VCaP (cell line): ENCODE results near the gene NQO1.

ENCODE experiments used
- H3K27ac ChIP-seq: fragments of 450-650 bp; 2 replicates; pipeline ENCODE4 v1.5.1; 2017
- TF ChIP-seq, protein P1 (sequence below): fragments of 450-650 bp; conservative IDR thresholded peaks from 2 replicates; pipeline ENCODE4 v1.5.1; 2017; ENCODE audit warnings: mild to moderate bottlenecking, moderate library complexity

Gene NQO1

DNA sequence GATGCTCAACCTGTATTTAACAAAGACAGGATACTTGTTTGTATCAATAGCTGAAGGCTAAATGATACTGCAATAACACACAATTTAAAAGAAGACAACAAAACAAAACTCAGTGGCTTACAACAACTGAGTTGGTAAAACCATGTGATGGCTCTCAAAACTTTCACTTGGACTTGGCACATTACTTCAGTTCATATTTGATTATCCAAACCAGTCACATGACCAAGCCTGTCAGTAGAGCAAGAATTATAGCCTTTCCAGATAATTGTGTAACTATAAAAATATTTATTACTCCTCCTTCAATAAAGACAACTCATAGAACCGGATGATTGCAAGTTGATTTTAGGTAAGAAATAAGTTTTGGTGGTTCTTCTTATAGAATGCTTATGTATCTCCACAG is 56.8 kb downstream of the NQO1 start:
- TF ChIP-seq, protein P1, sequence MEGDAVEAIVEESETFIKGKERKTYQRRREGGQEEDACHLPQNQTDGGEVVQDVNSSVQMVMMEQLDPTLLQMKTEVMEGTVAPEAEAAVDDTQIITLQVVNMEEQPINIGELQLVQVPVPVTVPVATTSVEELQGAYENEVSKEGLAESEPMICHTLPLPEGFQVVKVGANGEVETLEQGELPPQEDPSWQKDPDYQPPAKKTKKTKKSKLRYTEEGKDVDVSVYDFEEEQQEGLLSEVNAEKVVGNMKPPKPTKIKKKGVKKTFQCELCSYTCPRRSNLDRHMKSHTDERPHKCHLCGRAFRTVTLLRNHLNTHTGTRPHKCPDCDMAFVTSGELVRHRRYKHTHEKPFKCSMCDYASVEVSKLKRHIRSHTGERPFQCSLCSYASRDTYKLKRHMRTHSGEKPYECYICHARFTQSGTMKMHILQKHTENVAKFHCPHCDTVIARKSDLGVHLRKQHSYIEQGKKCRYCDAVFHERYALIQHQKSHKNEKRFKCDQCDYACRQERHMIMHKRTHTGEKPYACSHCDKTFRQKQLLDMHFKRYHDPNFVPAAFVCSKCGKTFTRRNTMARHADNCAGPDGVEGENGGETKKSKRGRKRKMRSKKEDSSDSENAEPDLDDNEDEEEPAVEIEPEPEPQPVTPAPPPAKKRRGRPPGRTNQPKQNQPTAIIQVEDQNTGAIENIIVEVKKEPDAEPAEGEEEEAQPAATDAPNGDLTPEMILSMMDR, result no peak
- H3K27ac ChIP-seq, result peak overlapping the region; percentile 3; the same call in 1 of the 2 replicates

DNA sequence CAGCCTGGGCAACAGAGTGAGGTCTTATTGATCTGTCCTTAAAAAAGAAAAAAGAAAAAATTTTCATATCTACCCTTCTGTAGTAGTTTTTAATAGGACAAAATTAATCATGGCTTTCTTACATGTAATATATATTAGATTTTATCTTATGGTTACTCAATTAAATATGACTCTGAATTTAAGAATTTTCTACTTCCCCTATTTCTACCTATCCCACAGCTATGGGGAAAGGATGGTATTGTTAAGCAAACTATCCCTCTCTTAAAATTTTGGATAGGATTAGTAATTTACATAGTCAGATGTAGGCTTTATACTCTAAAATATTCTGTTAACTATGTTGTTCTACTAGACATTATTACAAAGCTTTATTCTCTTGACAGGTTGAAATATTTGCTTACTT is 62.5 kb downstream of the NQO1 start:
- TF ChIP-seq, protein P1, result no peak
- H3K27ac ChIP-seq, result no peak overlapping the region

DNA sequence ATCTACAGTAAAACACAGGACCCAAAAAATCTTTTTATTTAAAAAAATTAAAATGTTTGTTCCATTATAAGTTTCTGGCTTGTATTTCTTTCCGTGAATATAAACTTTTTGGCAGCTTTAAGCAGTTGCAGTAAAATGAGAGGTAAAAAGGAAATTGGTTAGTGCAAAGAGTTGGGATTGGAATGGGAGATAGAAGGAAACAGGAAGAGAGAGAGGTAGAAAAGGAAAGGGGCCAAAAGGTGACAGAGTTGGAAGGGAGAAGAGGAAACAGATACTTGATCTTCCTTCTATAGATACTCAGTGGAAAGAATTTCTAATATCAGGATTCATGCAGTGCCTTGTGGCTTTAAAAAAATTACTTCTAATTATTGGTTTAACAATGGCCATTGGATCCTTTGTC is 63.5 kb downstream of the NQO1 start:
- TF ChIP-seq, protein P1, result no peak
- no peak overlapping the region for H3K27ac ChIP-seq

DNA sequence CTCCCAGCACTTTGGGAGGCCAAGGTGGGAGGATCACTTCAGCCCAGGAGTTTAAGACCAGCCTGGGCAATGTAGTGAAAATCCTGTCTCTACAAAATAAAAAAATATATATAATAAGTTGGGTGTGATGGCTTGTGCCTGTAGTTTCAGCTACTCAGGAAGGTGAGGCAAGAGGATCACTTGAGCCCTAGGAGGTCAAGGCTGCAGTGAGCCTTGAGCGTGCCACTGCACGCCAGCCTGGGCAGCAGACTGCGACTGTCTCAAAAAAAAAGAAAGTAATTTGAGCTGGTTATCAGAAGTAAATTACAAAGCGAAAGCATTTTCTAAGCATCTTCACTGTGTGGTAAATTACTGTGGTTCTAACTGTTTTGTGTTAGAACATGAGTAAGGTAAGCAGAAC is 66.2 kb downstream of the NQO1 start:
- H3K27ac ChIP-seq, result no peak overlapping the region
- TF ChIP-seq, protein P1, result no peak
